Activated CD4-positive, alpha-beta T cell treated with anti-CD3 and anti-CD28 coated beads, Interleukin-2, amount 50 U/mL, for 16 hours (primary cell): ENCODE data around the gene GOLIM4.
A peak's percentile ranks its signal among the peaks of the same experiment; 100 is the strongest.
"Not testable (repeated sequence)": the region's sequence is repeated elsewhere in the genome, so short reads cannot be mapped to it uniquely, and the experiment has no call there.

Source experiments
- DNase-seq: peaks from one replicate; pipeline ENCODE4 v3.0.0-alpha.2; 2020

The GOLIM4 gene

GRCh38 chr3:168072323-168072650 is 23.4 kb downstream of the GOLIM4 start:
- DNase-seq = no peak

- DNase-seq = peak; percentile 17
Observed at GRCh38 chr3:168071591-168072322, 24.0 kb downstream of the GOLIM4 start.

- DNase-seq = no peak
Observed at GRCh38 chr3:168070919-168071318, 24.8 kb downstream of the GOLIM4 start.

- DNase-seq = no peak
Observed at GRCh38 chr3:168068346-168068745, 27.4 kb downstream of the GOLIM4 start.

GRCh38 chr3:168066882-168067281 is 28.8 kb downstream of the GOLIM4 start:
- no peak for DNase-seq

- DNase-seq = no peak
Observed at GRCh38 chr3:168065569-168065968, 30.2 kb downstream of the GOLIM4 start.

- DNase-seq = no peak
Observed at GRCh38 chr3:168063122-168063521, 32.6 kb downstream of the GOLIM4 start.

GRCh38 chr3:168062679-168063078 is 33.0 kb downstream of the GOLIM4 start:
- DNase-seq = no peak

- DNase-seq = peak; percentile 70
Observed at GRCh38 chr3:168061332-168061996, 34.3 kb downstream of the GOLIM4 start.

- DNase-seq = peak; percentile 5
Observed at GRCh38 chr3:168060317-168060716, 35.4 kb downstream of the GOLIM4 start.

GRCh38 chr3:168058481-168058880 is 37.2 kb downstream of the GOLIM4 start:
- no peak for DNase-seq

GRCh38 chr3:168056398-168057230 is 39.1 kb downstream of the GOLIM4 start:
- not testable (repeated sequence) for DNase-seq

- DNase-seq = no peak
Observed at GRCh38 chr3:168054447-168054846, 41.3 kb downstream of the GOLIM4 start.

- DNase-seq = no peak
Observed at GRCh38 chr3:168053115-168053514, 42.6 kb downstream of the GOLIM4 start.

- no peak for DNase-seq
Observed at GRCh38 chr3:168052515-168052914, 43.2 kb downstream of the GOLIM4 start.

- no peak for DNase-seq
Observed at GRCh38 chr3:168051531-168052471, 43.9 kb downstream of the GOLIM4 start.

GRCh38 chr3:168051070-168051469 is 44.7 kb downstream of the GOLIM4 start:
- no peak for DNase-seq

GRCh38 chr3:168049367-168049974 is 46.3 kb downstream of the GOLIM4 start:
- no peak for DNase-seq

GRCh38 chr3:168048414-168049330 is 47.1 kb downstream of the GOLIM4 start:
- DNase-seq = no peak

- no peak for DNase-seq
Observed at GRCh38 chr3:168047936-168048335, 47.8 kb downstream of the GOLIM4 start.

GRCh38 chr3:168047190-168047795 is 48.4 kb downstream of the GOLIM4 start:
- DNase-seq = peak; percentile 70
